Esophagus muscularis mucosa (tissue), 4 donors: ENCODE measurements around the gene MEX3A.

Experiments used
- CTCF ChIP-seq, 3 experiments: fragments of 200-600 bp in 2 of 3; fragments of 450-650 bp in 1 of 3; sonication (generic) in 2 of 3; IDR thresholded peaks; one replicate each; pipeline ENCODE4 v1.5.1; 2017 to 2019; ENCODE audit warnings: antibody characterized with exemption in 3 of 3, mild to moderate bottlenecking in 2 of 3, moderate library complexity in 1 of 3
- EP300 ChIP-seq: sonication (generic); formaldehyde crosslinking; IDR thresholded peaks from one replicate; pipeline ENCODE4 v1.6.1; 2017; ENCODE audit warnings: antibody characterized with exemption
- POLR2A ChIP-seq: fragments of 450-650 bp; IDR thresholded peaks from one replicate; pipeline ENCODE4 v1.6.1; 2017; ENCODE audit warnings: antibody characterized with exemption, moderate library complexity, mild to moderate bottlenecking, low read depth
- POLR2AphosphoS5 ChIP-seq, 2 donors: sonication (generic); formaldehyde crosslinking; IDR thresholded peaks; one replicate each; pipeline ENCODE4 v1.6.1; 2017; ENCODE audit warnings: antibody characterized with exemption in 2 of 2

DNA sequence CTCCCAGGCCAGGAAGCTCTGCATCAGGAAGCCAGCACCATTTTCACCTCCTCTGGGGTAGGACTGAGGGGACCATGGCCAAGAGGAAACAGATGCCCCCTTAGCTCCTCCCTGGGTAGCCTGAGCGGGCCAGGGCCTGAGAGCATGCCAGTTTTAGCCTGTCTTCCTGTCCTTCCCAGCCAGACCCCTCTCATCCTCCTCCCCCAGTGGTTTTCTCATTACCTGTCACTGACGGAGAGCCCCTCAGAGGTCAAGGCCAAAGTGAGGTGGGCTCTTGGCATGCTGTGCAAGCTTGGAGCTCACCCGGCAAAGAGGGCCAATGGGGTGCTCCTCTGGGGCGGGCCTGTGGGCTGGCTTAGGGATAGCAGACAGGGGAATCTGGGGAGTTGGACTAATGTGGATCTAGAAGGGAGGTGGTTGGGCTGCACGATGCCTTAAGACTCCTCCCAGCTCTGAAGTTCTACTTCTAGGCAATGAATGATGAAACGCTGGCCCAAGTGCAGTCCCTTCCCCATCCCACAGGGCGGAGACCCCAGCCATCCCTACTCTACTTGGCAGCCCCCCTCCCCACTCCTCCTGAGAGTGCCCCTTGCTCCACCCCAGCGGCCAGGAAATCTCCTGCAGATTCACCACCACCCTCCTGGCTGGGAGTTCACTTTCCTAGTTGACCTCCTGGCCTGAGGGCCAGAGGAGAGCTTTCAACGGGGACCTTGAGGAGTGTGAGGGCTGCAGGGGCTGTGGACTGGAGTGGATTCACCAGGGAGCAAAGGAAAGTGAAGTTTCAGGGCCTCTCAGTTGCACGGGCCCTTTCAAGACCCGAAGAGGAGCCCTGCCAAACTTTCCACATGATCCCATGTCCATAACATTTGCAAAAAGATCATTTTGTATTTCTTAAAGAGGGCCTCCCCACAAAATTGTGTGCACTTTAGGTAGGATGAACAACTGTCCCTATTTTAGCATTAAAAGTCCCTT, 22.9 kb upstream of the MEX3A start:
- TF ChIP-seq CTCF (IDR thresholded peaks at IDR 0.05) = no peak
- no peak for TF ChIP-seq POLR2A
- TF ChIP-seq EP300 = no peak
- peak in 1 of 2 donors; percentile 30 for TF ChIP-seq POLR2AphosphoS5 (IDR thresholded peaks at IDR 0.05)
